Kidney (tissue), 2 donors: ENCODE results near the gene MMP26. TPM values are rescaled to one million over a fixed set of nuclear protein-coding genes. Genes with fewer than 3 reads are reported as not detected.

Experiments used
- polyA plus RNA-seq: library from polyadenylated mRNA; stranded (reverse); fragments of 350-450 nt; fragmentation: Illumina TruSeq; extraction: RNeasy Lipid Tissue Mini Kit (QIAGEN cat#74804); gene quantifications from one replicate; pipeline ENCODE4 v1.2.3, GENCODE V29; 2014; ENCODE audit warnings: low read depth, low replicate concordance; ENCODE audit not compliant: insufficient read depth
- total RNA-seq: library from RNA; stranded (reverse); fragmentation: NEBNext Ultra II Directional; extraction: Animal tissue kit (Norgen Biotek cat#: 25700); gene quantifications from one replicate; pipeline ENCODE4 v1.2.1, GENCODE V29; 2021
- donor health status: DM: yes; HTN: yes; CAD: no.

Gene MMP26
- total and polyA plus RNA-seq, 2 donors from 2014 or later: not detected

Other genes with a start within 250 kb of the MMP26 start
- gene OR52K1, start 222.1 kb upstream of the MMP26 start, total RNA-seq: not detected
- gene OR52K1, start 222.1 kb upstream of the MMP26 start, polyA plus RNA-seq: not detected
- gene OR52M1, start 159.6 kb upstream of the MMP26 start, total RNA-seq: not detected
- not detected for gene OR52M1, start 159.6 kb upstream of the MMP26 start, polyA plus RNA-seq
- gene OR52I2, start 123.0 kb upstream of the MMP26 start, total RNA-seq: not detected
- gene OR52I2, start 123.0 kb upstream of the MMP26 start, polyA plus RNA-seq: not detected
- not detected for gene OR52I1, start 110.7 kb upstream of the MMP26 start, total RNA-seq
- gene OR52I1, start 110.7 kb upstream of the MMP26 start, polyA plus RNA-seq: not detected
- 18.3 TPM for gene TRIM68, start 96.6 kb upstream of the MMP26 start, total RNA-seq
- 11.3 TPM for gene TRIM68, start 96.6 kb upstream of the MMP26 start, polyA plus RNA-seq
- gene OR51D1, start 67.3 kb upstream of the MMP26 start, total RNA-seq: not detected
- not detected for gene OR51D1, start 67.3 kb upstream of the MMP26 start, polyA plus RNA-seq
- 1.4 TPM for gene OR51E1, start 60.8 kb upstream of the MMP26 start, total RNA-seq
- 1.7 TPM for gene OR51E1, start 60.8 kb upstream of the MMP26 start, polyA plus RNA-seq
- 1.2 TPM for gene OR51E2, start 6.9 kb upstream of the MMP26 start, total RNA-seq
- 0.95 TPM for gene OR51E2, start 6.9 kb upstream of the MMP26 start, polyA plus RNA-seq
- gene OR51F1, start 65.2 kb downstream of the MMP26 start, total RNA-seq: not detected
- gene OR51F1, start 65.2 kb downstream of the MMP26 start, polyA plus RNA-seq: not detected
- gene OR52R1, start 99.6 kb downstream of the MMP26 start, total RNA-seq: not detected
- not detected for gene OR52R1, start 99.6 kb downstream of the MMP26 start, polyA plus RNA-seq
- gene OR51F2, start 116.5 kb downstream of the MMP26 start, total RNA-seq: not detected
- gene OR51F2, start 116.5 kb downstream of the MMP26 start, polyA plus RNA-seq: not detected
- gene OR51S1, start 144.4 kb downstream of the MMP26 start, total RNA-seq: not detected
- gene OR51S1, start 144.4 kb downstream of the MMP26 start, polyA plus RNA-seq: not detected
- not detected for gene OR51T1, start 177.1 kb downstream of the MMP26 start, total RNA-seq
- not detected for gene OR51T1, start 177.1 kb downstream of the MMP26 start, polyA plus RNA-seq
- not detected for gene OR51A7, start 199.0 kb downstream of the MMP26 start, total RNA-seq
- not detected for gene OR51A7, start 199.0 kb downstream of the MMP26 start, polyA plus RNA-seq
- not detected for gene OR51G2, start 214.6 kb downstream of the MMP26 start, total RNA-seq
- gene OR51G2, start 214.6 kb downstream of the MMP26 start, polyA plus RNA-seq: not detected
- not detected for gene OR51G1, start 219.6 kb downstream of the MMP26 start, total RNA-seq
- gene OR51G1, start 219.6 kb downstream of the MMP26 start, polyA plus RNA-seq: not detected
- not detected for gene OR51A4, start 242.8 kb downstream of the MMP26 start, total RNA-seq
- not detected for gene OR51A4, start 242.8 kb downstream of the MMP26 start, polyA plus RNA-seq